GM23338 (cell line): ENCODE results near the gene LPP. TPM values are rescaled to one million over a fixed set of nuclear protein-coding genes. Genes with fewer than 3 reads are reported as not detected.

Source experiments
- ATAC-seq: fragments of 200-7000 bp; cut with Tn5 transposase; 3 replicates; pipeline ENCODE4 v1.9.1; 2020
- DNase-seq: peaks from one replicate; pipeline ENCODE4 v3.0.0-alpha.2; 2015; ENCODE audit warnings: low spot score
- H2AFZ ChIP-seq: fragments of 200-600 bp; sonication (generic); 2 replicates; pipeline ENCODE4 v1.8.0; 2016; ENCODE audit warnings: antibody characterized with exemption, mild to moderate bottlenecking, moderate library complexity
- H3F3A ChIP-seq: fragments of 200-600 bp; sonication (generic); replicated peaks from 2 replicates; pipeline ENCODE4 v1.8.0; 2017; ENCODE audit warnings: antibody characterized with exemption, mixed run types, low read depth
- H3K27ac ChIP-seq: fragments of 200-600 bp; sonication (generic); 2 replicates; pipeline ENCODE4 v1.6.1; 2016; ENCODE audit warnings: low read depth
- H3K27me3 ChIP-seq: fragments of 200-600 bp; sonication (generic); 2 replicates; pipeline ENCODE4 v1.8.0; 2016; ENCODE audit warnings: mild to moderate bottlenecking, mixed run types, moderate library complexity; ENCODE audit not compliant: insufficient read depth
- H3K36me3 ChIP-seq: fragments of 200-600 bp; sonication (generic); 2 replicates; pipeline ENCODE4 v1.8.0; 2016; ENCODE audit warnings: mild to moderate bottlenecking; ENCODE audit not compliant: insufficient read depth
- H3K4me1 ChIP-seq: fragments of 200-600 bp; sonication (generic); 2 replicates; pipeline ENCODE4 v1.8.0; 2016; ENCODE audit warnings: mild to moderate bottlenecking, moderate library complexity; ENCODE audit not compliant: insufficient read depth
- H3K4me2 ChIP-seq: fragments of 200-600 bp; sonication (generic); 2 replicates; pipeline ENCODE4 v1.7.1; 2017; ENCODE audit warnings: mixed run types
- H3K4me3 ChIP-seq: fragments of 200-600 bp; sonication (generic); 2 replicates; pipeline ENCODE4 v1.6.1; 2016; ENCODE audit warnings: mixed run types
- H3K79me2 ChIP-seq: fragments of 200-600 bp; sonication (generic); replicated peaks from 2 replicates; pipeline ENCODE4 v1.8.0; 2017; ENCODE audit warnings: mild to moderate bottlenecking; ENCODE audit not compliant: insufficient read depth
- H3K9me2 ChIP-seq: fragments of 200-600 bp; sonication (generic); 2 replicates; pipeline ENCODE4 v1.8.0; 2017; ENCODE audit not compliant: insufficient read depth
- H4K20me1 ChIP-seq: fragments of 200-600 bp; sonication (generic); replicated peaks from 2 replicates; pipeline ENCODE4 v1.8.0; 2017; ENCODE audit warnings: mild to moderate bottlenecking; ENCODE audit not compliant: insufficient read depth
- H3K27ac Mint-ChIP-seq: 2 replicates; pipeline ENCODE4 v1.8.0; 2020; ENCODE audit warnings: inconsistent platforms, mild to moderate bottlenecking, moderate library complexity, mixed read lengths
- H3K27me3 Mint-ChIP-seq: 3 replicates; pipeline ENCODE4 v1.8.0; 2022; ENCODE audit warnings: low read depth, mild to moderate bottlenecking, moderate library complexity, mixed read lengths, inconsistent platforms; ENCODE audit not compliant: insufficient read depth, poor library complexity
- H3K36me3 Mint-ChIP-seq: 3 replicates; pipeline ENCODE4 v1.8.0; 2021; ENCODE audit warnings: low read depth, mild to moderate bottlenecking, inconsistent platforms, moderate library complexity, mixed read lengths
- H3K4me1 Mint-ChIP-seq: 3 replicates; pipeline ENCODE4 v1.8.0; 2020; ENCODE audit warnings: mild to moderate bottlenecking, inconsistent platforms, mixed read lengths
- H3K4me3 Mint-ChIP-seq: 3 replicates; pipeline ENCODE4 v1.8.0; 2021; ENCODE audit warnings: moderate library complexity, mild to moderate bottlenecking, inconsistent platforms, mixed read lengths
- H3K9me3 Mint-ChIP-seq: 3 replicates; pipeline ENCODE4 v1.8.0; 2020; ENCODE audit warnings: moderate library complexity, mild to moderate bottlenecking, inconsistent platforms, mixed read lengths
- EZH2 ChIP-seq: fragments of 200-600 bp; sonication (generic); IDR thresholded peaks from one replicate; pipeline ENCODE4 v1.8.0; 2017; ENCODE audit warnings: antibody characterized with exemption, mild to moderate bottlenecking, low read depth; ENCODE audit not compliant: unreplicated experiment
- EZH2phosphoT487 ChIP-seq: fragments of 200-600 bp; sonication (generic); IDR thresholded peaks from one replicate; pipeline ENCODE4 v1.8.1; 2018; ENCODE audit warnings: antibody characterized with exemption; ENCODE audit not compliant: unreplicated experiment
- JUNB ChIP-seq: IDR thresholded peaks from one replicate; pipeline ENCODE4 v1.6.1; 2016; ENCODE audit warnings: antibody characterized with exemption; ENCODE audit not compliant: unreplicated experiment
- NANOG ChIP-seq: IDR thresholded peaks from 2 replicates; pipeline ENCODE4 v1.6.1; 2016; ENCODE audit warnings: antibody characterized with exemption, borderline replicate concordance
- POLR2AphosphoS5 ChIP-seq: IDR thresholded peaks from 2 replicates; pipeline ENCODE4 v1.6.1; 2016; ENCODE audit warnings: antibody characterized with exemption, low read depth
- REST ChIP-seq: IDR thresholded peaks from one replicate; pipeline ENCODE4 v1.6.1; 2018; ENCODE audit warnings: antibody characterized with exemption; ENCODE audit not compliant: unreplicated experiment
- STAT1 ChIP-seq: IDR thresholded peaks from one replicate; pipeline ENCODE4 v1.6.1; 2016; ENCODE audit warnings: antibody characterized with exemption; ENCODE audit not compliant: unreplicated experiment
- ZNF331 ChIP-seq: fragments of 250-450 bp; sonication (Bioruptor Pico); IDR thresholded peaks from 2 replicates; pipeline ENCODE4 v1.5.0; 2020; ENCODE audit warnings: low read depth, mild to moderate bottlenecking, moderate library complexity
- polyA plus RNA-seq: library from polyadenylated mRNA; unstranded; fragments of >200 nt; fragmentation: Nextera tagmentation; extraction: Ambion mirVana; gene quantifications from 2 replicates; pipeline ENCODE4 v1.2.1, GENCODE V29; 2016
- total RNA-seq: library from RNA; depleted of rRNA; stranded (reverse); fragments of >200 nt; shearing (Covaris generic); gene quantifications from 2 replicates; pipeline ENCODE4 v1.2.3, GENCODE V29; 2014
- TF ChIP-seq, protein P1 (sequence below): IDR thresholded peaks from 2 replicates; pipeline ENCODE4 v1.6.1; 2016; ENCODE audit warnings: antibody characterized with exemption

The LPP gene
- total and polyA plus RNA-seq, 2 experiments from 2014 or later, result 23.0 to 35.2 TPM

DNA sequence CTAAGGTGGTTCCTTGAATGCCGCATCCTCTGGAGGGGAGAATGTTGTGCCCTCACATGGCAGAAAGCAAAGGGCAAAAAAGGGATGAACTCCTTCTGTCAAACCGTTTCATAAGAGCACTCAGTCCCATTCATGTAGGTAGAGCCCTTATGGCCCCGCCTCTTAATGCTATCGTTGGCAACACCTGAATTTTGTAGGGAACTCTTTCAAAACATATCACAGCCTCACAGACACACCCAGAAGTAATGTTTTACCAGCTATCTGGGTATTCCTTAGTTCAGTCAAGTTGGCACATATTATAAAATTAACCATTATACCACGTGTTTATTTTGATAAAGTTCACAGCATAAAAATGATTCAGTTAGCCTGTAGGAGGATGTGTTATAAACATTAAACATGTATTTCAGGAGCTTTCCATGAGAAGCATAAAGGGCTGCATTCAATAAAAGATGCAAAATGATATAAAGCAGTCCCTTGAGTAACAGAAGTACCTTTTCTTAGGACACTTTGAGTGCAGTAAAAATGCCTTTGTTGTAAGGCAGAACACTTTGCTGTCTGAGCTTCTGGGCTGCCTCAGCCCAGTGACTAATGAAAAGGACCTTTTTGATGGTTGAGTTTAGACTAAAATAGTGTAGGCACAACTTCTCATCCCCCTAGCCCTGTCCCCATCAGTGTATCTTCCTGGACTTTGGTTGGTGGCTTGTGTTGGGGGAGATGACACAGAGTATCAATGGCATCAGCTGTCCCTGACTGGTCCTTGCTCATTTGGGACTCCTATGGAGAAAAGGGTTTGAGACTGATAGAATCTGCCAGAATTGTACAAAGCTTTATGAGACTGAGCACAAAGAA, 754.3 kb downstream of the LPP start:
- Mint-ChIP-seq H3K4me1 (peaks cover 12% of the 10 kb centered on the region; the same call in 2 of the 3 replicates), H3K9me3 (no peaks in the 10 kb centered on the region), H3K36me3 (no peaks in the 10 kb centered on the region), H3K4me3 (no peak overlapping the region), H3K27me3 (no peaks in the 10 kb centered on the region), H3K27ac (no peak overlapping the region)
- Histone ChIP-seq H3K9me2 (no peaks in the 10 kb centered on the region), H3F3A (no peaks in the 10 kb centered on the region), H3K4me2 (no peak overlapping the region), H4K20me1 (no peaks in the 10 kb centered on the region), H3K4me1 (peaks cover 5% of the 10 kb centered on the region; the same call in 1 of the 2 replicates), H3K36me3 (no peaks in the 10 kb centered on the region), H3K4me3 (no peak overlapping the region), H3K27ac (no peak overlapping the region), H3K79me2 (no peaks in the 10 kb centered on the region), H2AFZ (no peak overlapping the region), H3K27me3 (no peaks in the 10 kb centered on the region)
- TF ChIP-seq, protein P1, sequence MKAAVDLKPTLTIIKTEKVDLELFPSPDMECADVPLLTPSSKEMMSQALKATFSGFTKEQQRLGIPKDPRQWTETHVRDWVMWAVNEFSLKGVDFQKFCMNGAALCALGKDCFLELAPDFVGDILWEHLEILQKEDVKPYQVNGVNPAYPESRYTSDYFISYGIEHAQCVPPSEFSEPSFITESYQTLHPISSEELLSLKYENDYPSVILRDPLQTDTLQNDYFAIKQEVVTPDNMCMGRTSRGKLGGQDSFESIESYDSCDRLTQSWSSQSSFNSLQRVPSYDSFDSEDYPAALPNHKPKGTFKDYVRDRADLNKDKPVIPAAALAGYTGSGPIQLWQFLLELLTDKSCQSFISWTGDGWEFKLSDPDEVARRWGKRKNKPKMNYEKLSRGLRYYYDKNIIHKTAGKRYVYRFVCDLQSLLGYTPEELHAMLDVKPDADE, result no peak
- no peak for TF ChIP-seq NANOG
- TF ChIP-seq JUNB, result no peak
- DNase-seq (no peak), ATAC-seq (no peak)

GRCh38 chr3:188911026-188911850, 757.3 kb downstream of the LPP start:
- Mint-ChIP-seq H3K27me3 (no peaks in the 10 kb centered on the region), H3K36me3 (no peaks in the 10 kb centered on the region), H3K4me1 (peaks cover 6% of the 10 kb centered on the region; the same call in 1 of the 3 replicates), H3K27ac (no peak overlapping the region), H3K4me3 (no peak overlapping the region), H3K9me3 (no peaks in the 10 kb centered on the region)
- no peaks in the 10 kb centered on the region for H4K20me1 ChIP-seq
- H3K9me2 ChIP-seq, result no peaks in the 10 kb centered on the region
- H3K4me2 ChIP-seq, result no peak overlapping the region
- H3K4me3 ChIP-seq, result no peak overlapping the region
- H3K27me3 ChIP-seq, result no peaks in the 10 kb centered on the region
- no peaks in the 10 kb centered on the region for H3K79me2 ChIP-seq
- no peaks in the 10 kb centered on the region for H3F3A ChIP-seq
- no peaks in the 10 kb centered on the region for H3K36me3 ChIP-seq
- no peak overlapping the region for H2AFZ ChIP-seq
- DNase-seq (no peak), ATAC-seq (no peak)
- H3K4me1 ChIP-seq, result peaks cover 3% of the 10 kb centered on the region; the same call in 1 of the 2 replicates
- H3K27ac ChIP-seq, result no peak overlapping the region
- TF ChIP-seq EZH2 (no peak), REST (no peak), ZNF331 (CRISPR knock-in tag) (no peak), STAT1 (no peak), NANOG (no peak), POLR2AphosphoS5 (no peak), EZH2phosphoT487 (no peak), JUNB (no peak)
- TF ChIP-seq, protein P1, result no peak
